HUES64 (cell line): Measurements from ENCODE around the gene MPZL1.

ENCODE experiments used
- H3K27ac ChIP-seq: 2 replicates; pipeline ENCODE4 v1.7.0; 2013; ENCODE audit warnings: low read depth, low read length, inconsistent platforms
- H3K27me3 ChIP-seq: 2 replicates; pipeline ENCODE4 v1.6.1; 2013; ENCODE audit warnings: mild to moderate bottlenecking, low read length; ENCODE audit not compliant: insufficient read depth
- H3K36me3 ChIP-seq: 2 replicates; pipeline ENCODE4 v1.6.1; 2013; ENCODE audit warnings: mild to moderate bottlenecking, low read length; ENCODE audit not compliant: insufficient read depth
- H3K4me1 ChIP-seq: 2 replicates; pipeline ENCODE4 v1.6.1; 2013; ENCODE audit warnings: mild to moderate bottlenecking, low read length, moderate library complexity; ENCODE audit not compliant: insufficient read depth
- H3K4me3 ChIP-seq: 2 replicates; pipeline ENCODE4 v1.5.1; 2013; ENCODE audit warnings: mild to moderate bottlenecking, low read length, moderate library complexity
- H3K9ac ChIP-seq: 2 replicates; pipeline ENCODE4 v1.6.1; 2013; ENCODE audit warnings: mild to moderate bottlenecking, low read depth, low read length
- H3K9me3 ChIP-seq: 2 replicates; pipeline ENCODE4 v1.6.1; 2013; ENCODE audit warnings: low read depth, low read length; ENCODE audit not compliant: insufficient read depth
- WGBS: fragments of 150-250, 120-280 bp; methylation state at CpG from one replicate; pipeline ENCODE4 v1.1.7; 2013; ENCODE audit warnings: missing lambda C conversion rate; 5-methylcytosine and 5-hydroxymethylcytosine counted together

Gene MPZL1

DNA sequence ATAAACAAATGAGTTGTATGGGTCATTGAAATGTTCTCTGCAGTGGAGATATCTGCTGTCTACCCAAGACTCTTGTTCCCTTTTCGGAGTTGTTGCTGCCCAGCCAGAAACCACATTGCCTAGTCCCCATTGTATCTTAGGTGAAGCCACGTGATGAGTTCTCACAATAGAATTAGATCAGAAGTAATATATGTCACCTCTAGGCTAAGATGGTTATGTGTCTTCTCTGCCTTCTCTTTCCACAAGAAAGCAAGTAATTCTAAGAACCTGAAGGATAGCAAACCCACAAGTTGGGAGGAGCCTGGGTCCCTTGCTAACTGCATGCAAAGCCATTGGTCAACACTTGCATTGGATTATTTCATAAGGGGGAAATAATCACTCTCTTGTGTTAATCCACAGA is 115.5 kb downstream of the MPZL1 start:
- H3K4me1 ChIP-seq, result no peaks in the 10 kb centered on the region; the same call in 1 of the 2 replicates
- 100% methylated on average over 1 of the region's 2 CpGs for WGBS
- H3K27me3 ChIP-seq, result no peaks in the 10 kb centered on the region
- H3K9me3 ChIP-seq, result no peaks in the 10 kb centered on the region
- H3K27ac ChIP-seq, result no peak overlapping the region
- no peak overlapping the region for H3K4me3 ChIP-seq
- no peaks in the 10 kb centered on the region for H3K36me3 ChIP-seq
- no peak overlapping the region for H3K9ac ChIP-seq

DNA sequence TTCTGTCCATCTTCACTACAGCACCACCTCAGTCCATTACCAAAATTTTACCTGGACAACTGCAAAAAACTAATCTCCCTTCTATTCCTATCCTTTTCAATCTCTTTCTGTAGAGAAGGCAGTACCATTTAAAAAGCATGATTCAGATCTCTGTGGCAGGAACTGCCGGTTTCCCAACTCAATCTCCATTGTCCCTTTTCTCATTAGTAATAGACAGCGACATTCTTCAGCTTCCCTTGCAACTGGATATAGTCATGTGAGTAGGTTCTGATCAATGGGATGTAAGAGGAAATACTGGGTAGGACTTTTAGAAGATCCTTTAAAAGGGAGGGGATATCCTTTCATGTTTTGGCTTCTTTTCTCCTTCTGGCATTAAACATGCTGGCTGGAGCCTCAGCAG is 117.2 kb downstream of the MPZL1 start:
- H3K27ac ChIP-seq, result no peak overlapping the region
- no peak overlapping the region for H3K9ac ChIP-seq
- no peaks in the 10 kb centered on the region for H3K36me3 ChIP-seq
- no peaks in the 10 kb centered on the region; the same call in 1 of the 2 replicates for H3K4me1 ChIP-seq
- H3K9me3 ChIP-seq, result no peaks in the 10 kb centered on the region
- no peaks in the 10 kb centered on the region for H3K27me3 ChIP-seq
- WGBS, result 96% methylated on average over 2 of the region's 2 CpGs
- H3K4me3 ChIP-seq, result no peak overlapping the region
